SK-N-SH (cell line): ENCODE data around the gene LEKR1. TPM values are rescaled to one million over a fixed set of nuclear protein-coding genes. Genes with fewer than 3 reads are reported as not detected.
"Not testable (repeated sequence)": the region's sequence is repeated elsewhere in the genome, so short reads cannot be mapped to it uniquely, and the experiment has no call there.

ENCODE experiments used
- CTCF ChIA-PET: fragments of 300-600, 350-600 bp; formaldehyde crosslinking; extraction: SDS; loops from one replicate; lab custom pipeline; 2021; lab: Yijun Ruan, JAX
- POLR2A ChIA-PET: fragments of 350-600 bp; sonication (Branson Sonifier 250); formaldehyde crosslinking; extraction: SDS; loops from one replicate; lab custom pipeline; 2020; ENCODE audit warnings: antibody characterized with exemption, inconsistent platforms; lab: Yijun Ruan, JAX
- DNase-seq: peaks from one replicate; pipeline ENCODE4 v3.0.0; 2012
- H2AFZ ChIP-seq: fragments of 200-600 bp; sonication (generic); 2 replicates; pipeline ENCODE4 v1.8.1; 2016; ENCODE audit warnings: antibody characterized with exemption, mild to moderate bottlenecking, low read depth
- H3F3A ChIP-seq: fragments of 200-600 bp; sonication (generic); replicated peaks from 2 replicates; pipeline ENCODE3; 2016; ENCODE audit warnings: antibody characterized with exemption, mild to moderate bottlenecking; ENCODE audit not compliant: insufficient read depth
- H3K27ac ChIP-seq, 2 experiments: fragments of 200-500 bp in 1 of 2; fragments of 200-600 bp in 1 of 2; sonication (Bioruptor generic) in 1 of 2; sonication (generic), shearing (Covaris generic) in 1 of 2; 2 replicates each; pipeline versions ENCODE4 v1.5.1 to v1.6.1; 2014 to 2016; ENCODE audit warnings: low read depth in 2 of 2, inconsistent platforms in 1 of 2, low read length in 1 of 2, mild to moderate bottlenecking in 1 of 2, mixed read lengths in 1 of 2
- H3K27me3 ChIP-seq: fragments of 200-600 bp; sonication (generic), shearing (Covaris generic); 2 replicates; pipeline ENCODE4 v1.6.1; 2016; ENCODE audit warnings: mixed run types; ENCODE audit not compliant: insufficient read depth
- H3K36me3 ChIP-seq, 2 experiments: fragments of 200-500 bp in 1 of 2; fragments of 200-600 bp in 1 of 2; sonication (Bioruptor generic) in 1 of 2; sonication (generic) in 1 of 2; replicated peaks in 1 of 2; 2 replicates each; pipeline versions ENCODE3 to v1.5.1; 2014 to 2016; ENCODE audit warnings: low read length in 1 of 2, mild to moderate bottlenecking in 1 of 2; ENCODE audit not compliant: insufficient read depth in 2 of 2, control insufficient read depth in 1 of 2
- H3K4me1 ChIP-seq, 2 experiments: fragments of 200-500 bp in 1 of 2; fragments of 200-600 bp in 1 of 2; sonication (Bioruptor generic) in 1 of 2; sonication (generic), shearing (Covaris generic) in 1 of 2; 2 replicates each; pipeline versions ENCODE4 v1.5.1 to v1.6.1; 2014 to 2016; ENCODE audit warnings: low read depth in 1 of 2, low read length in 1 of 2, mixed run types in 1 of 2; ENCODE audit not compliant: insufficient read depth in 2 of 2, control insufficient read depth in 1 of 2
- H3K4me2 ChIP-seq: fragments of 200-600 bp; sonication (generic), shearing (Covaris generic); 2 replicates; pipeline ENCODE4 v1.6.1; 2017; ENCODE audit warnings: mixed run types
- H3K4me3 ChIP-seq, 2 experiments: fragments of 200-500 bp in 1 of 2; fragments of 200-600 bp in 1 of 2; sonication (Bioruptor generic) in 1 of 2; sonication (generic), shearing (Covaris generic) in 1 of 2; 2 replicates each; pipeline versions ENCODE4 v1.5.1 to v1.8.1; 2014 to 2016; ENCODE audit warnings: low read depth in 2 of 2, inconsistent platforms in 1 of 2, low read length in 1 of 2, mild to moderate bottlenecking in 1 of 2, mixed read lengths in 1 of 2, moderate library complexity in 1 of 2
- H3K79me2 ChIP-seq: fragments of 200-600 bp; sonication (generic); 2 replicates; pipeline ENCODE4 v1.8.1; 2017; ENCODE audit warnings: mild to moderate bottlenecking; ENCODE audit not compliant: insufficient read depth
- H3K9ac ChIP-seq: fragments of 200-600 bp; sonication (generic); 2 replicates; pipeline ENCODE4 v1.6.1; 2017; ENCODE audit warnings: mixed run types
- H3K9me2 ChIP-seq: fragments of 200-600 bp; sonication (generic); 2 replicates; pipeline ENCODE4 v1.6.1; 2017; ENCODE audit warnings: mixed run types
- H3K9me3 ChIP-seq: fragments of 200-600 bp; sonication (generic); 2 replicates; pipeline ENCODE4 v1.6.1; 2017; ENCODE audit warnings: mixed run types, mild to moderate bottlenecking, moderate library complexity
- H4K20me1 ChIP-seq: fragments of 200-600 bp; sonication (generic); 2 replicates; pipeline ENCODE4 v1.6.1; 2017; ENCODE audit warnings: mild to moderate bottlenecking, mixed run types; ENCODE audit not compliant: insufficient read depth
- EZH2phosphoT487 ChIP-seq: fragments of 200-600 bp; sonication (generic); IDR thresholded peaks from 2 replicates; pipeline ENCODE4 v1.6.1; 2017; ENCODE audit warnings: low read depth, mixed run types, mild to moderate bottlenecking, antibody characterized with exemption, moderate library complexity, borderline replicate concordance
- GABPA ChIP-seq: IDR thresholded peaks from 2 replicates; pipeline ENCODE4 v1.4.0; 2012; ENCODE audit warnings: low read depth, mild to moderate bottlenecking
- GATA2 ChIP-seq: sonication (generic); formaldehyde crosslinking; IDR thresholded peaks from 2 replicates; pipeline ENCODE4 v1.5.0; 2020; ENCODE audit warnings: mild to moderate bottlenecking, missing genetic modification reagents
- MAX ChIP-seq: IDR thresholded peaks from 2 replicates; pipeline ENCODE4 v1.4.0; 2012; ENCODE audit warnings: low read depth
- MEF2A ChIP-seq: IDR thresholded peaks from 2 replicates; pipeline ENCODE4 v1.4.0; 2012; ENCODE audit warnings: low read depth, borderline replicate concordance
- NRF1 ChIP-seq: IDR thresholded peaks from 2 replicates; pipeline ENCODE4 v1.6.1; 2012; ENCODE audit warnings: low read depth, mild to moderate bottlenecking, low read length
- PBX3 ChIP-seq: IDR thresholded peaks from 2 replicates; pipeline ENCODE4; 2012
- POLR2AphosphoS5 ChIP-seq: IDR thresholded peaks from 2 replicates; pipeline ENCODE4 v1.6.1; 2012; ENCODE audit warnings: low read depth, low read length
- RAD21 ChIP-seq: IDR thresholded peaks from 2 replicates; pipeline ENCODE4 v1.6.1; 2012; ENCODE audit warnings: mild to moderate bottlenecking, low read length
- RFX5 ChIP-seq: IDR thresholded peaks from 2 replicates; pipeline ENCODE4 v1.6.1; 2012; ENCODE audit warnings: mild to moderate bottlenecking, improper control_type of control experiment, low read length
- RXRA ChIP-seq: IDR thresholded peaks from 2 replicates; pipeline ENCODE4 v1.4.0; 2012; ENCODE audit warnings: low read depth, mild to moderate bottlenecking, borderline replicate concordance
- SMC3 ChIP-seq: IDR thresholded peaks from 2 replicates; pipeline ENCODE4 v1.6.1; 2012; ENCODE audit warnings: low read depth, low read length, improper control_type of control experiment
- TAF1 ChIP-seq: IDR thresholded peaks from 2 replicates; pipeline ENCODE4 v1.6.1; 2012; ENCODE audit warnings: low read depth, mild to moderate bottlenecking, low read length, moderate library complexity, borderline replicate concordance
- TCF12 ChIP-seq: IDR thresholded peaks from 2 replicates; pipeline ENCODE4 v1.4.0; 2012
- USF1 ChIP-seq: IDR thresholded peaks from 2 replicates; pipeline ENCODE4 v1.4.0; 2012; ENCODE audit warnings: low read depth, borderline replicate concordance
- YY1 ChIP-seq: IDR thresholded peaks from 2 replicates; pipeline ENCODE4 v1.4.0; 2012; ENCODE audit warnings: low read depth, mild to moderate bottlenecking
- WGBS: methylation state at CpG from one replicate; pipeline ENCODE4 v1.1.6; 2017; ENCODE audit warnings: low lambda C conversion rate; 5-methylcytosine and 5-hydroxymethylcytosine counted together
- polyA plus RNA-seq, 3 experiments: library from polyadenylated mRNA; depleted of rRNA; stranded (reverse); fragments of >200 nt; gene quantifications; 2 replicates each; pipeline ENCODE4 v1.2.3, GENCODE V29; 2012

Gene LEKR1
- polyA plus RNA-seq, 1 of the 3 experiments (the other 2 are of a cell fraction), result 0.30 TPM

- H3K4me3 ChIP-seq, H3K4me1 ChIP-seq, H3K27ac ChIP-seq, H3K9me3 ChIP-seq, H4K20me1 ChIP-seq, DNase-seq, POLR2A ChIA-PET, H3K36me3 ChIP-seq, H3K4me2 ChIP-seq, H3K9ac ChIP-seq, H3F3A ChIP-seq, H3K27me3 ChIP-seq, H3K9me2 ChIP-seq, H3K79me2 ChIP-seq, H2AFZ ChIP-seq: not testable (repeated sequence)
- WGBS, result 45% methylated on average over 1 of the region's 1 CpG
- CTCF ChIA-PET, result interaction anchor here (1.1 kb wide), 1 partner anchor 177 kb away, joined by 3 read pairs; no protein-coding TSS in a partner anchor
Observed at GRCh38 chr3:156895374-156895773, 69.2 kb downstream of the LEKR1 start.

GRCh38 chr3:156897851-156898250 lies 71.7 kb downstream of the LEKR1 start:
- WGBS, result 88% methylated on average over 1 of the region's 1 CpG
- H2AFZ ChIP-seq, H3K4me2 ChIP-seq, H3K4me1 ChIP-seq, H3K27ac ChIP-seq, H3K9ac ChIP-seq, POLR2A ChIA-PET, DNase-seq, CTCF ChIA-PET, H3K9me2 ChIP-seq, H4K20me1 ChIP-seq, H3K79me2 ChIP-seq, H3K9me3 ChIP-seq, H3F3A ChIP-seq, H3K4me3 ChIP-seq, H3K27me3 ChIP-seq, H3K36me3 ChIP-seq: not testable (repeated sequence)

GRCh38 chr3:156898296-156898880 lies 72.2 kb downstream of the LEKR1 start:
- Histone ChIP-seq H3F3A (peaks cover under 1% of the 10 kb centered on the region), H3K36me3 (no peaks in the 10 kb centered on the region), H4K20me1 (no peaks in the 10 kb centered on the region), H3K4me1 (no peaks in the 10 kb centered on the region), H3K79me2 (no peaks in the 10 kb centered on the region), H3K4me3 (no peak overlapping the region), H3K4me2 (no peak overlapping the region), H3K27ac (no peak overlapping the region), H3K9me3 (peaks cover 7% of the 10 kb centered on the region; the same call in 1 of the 2 replicates), H3K9me2 (peaks cover 5% of the 10 kb centered on the region; the same call in 1 of the 2 replicates), H3K9ac (no peak overlapping the region), H3K27me3 (no peaks in the 10 kb centered on the region), H2AFZ (no peak overlapping the region)
- TF ChIP-seq YY1 (no peak), GABPA (no peak), SMC3 (no peak), RXRA (no peak), MEF2A (no peak), RAD21 (no peak), GATA2 (no peak), POLR2AphosphoS5 (no peak), USF1 (no peak), TAF1 (no peak), RFX5 (no peak), MAX (no peak), PBX3 (no peak), NRF1 (no peak), TCF12 (no peak), EZH2phosphoT487 (no peak)
- no peak for DNase-seq
- 94% methylated on average over 5 of the region's 5 CpGs for WGBS
- CTCF ChIA-PET, result interaction anchor here (0.6 to 0.7 kb wide), 2 partner anchors 10 to 183 kb away, joined by 3 read pairs; no protein-coding TSS in a partner anchor
- POLR2A ChIA-PET, result no interaction called here
